OCI-LY7 (cell line): Measurements from ENCODE around the gene MRGPRE. TPM values are rescaled to one million over a fixed set of nuclear protein-coding genes. Genes with fewer than 3 reads are reported as not detected.

Experiments used
- BruUV-seq: library from RNA; stranded (reverse); fragments of 400-500 nt; replicated peaks from 2 replicates; lab custom pipeline; 2021; lab: Mats Ljungman, UMichigan
- CTCF ChIA-PET: fragments of 300-600 bp; sonication (Branson Sonifier 250); formaldehyde crosslinking; loops from one replicate; lab custom pipeline; 2022; ENCODE audit warnings: antibody characterized with exemption; ENCODE audit not compliant: unreplicated experiment; lab: Charles Lee
- POLR2A ChIA-PET: fragments of 300-600 bp; sonication (Branson Sonifier 250); formaldehyde crosslinking; loops from one replicate; lab custom pipeline; 2022; ENCODE audit warnings: antibody characterized with exemption; lab: Charles Lee
- DNase-seq: peaks from one replicate; pipeline ENCODE4 v3.0.0-alpha.2; 2015; ENCODE audit warnings: low spot score
- H2AFZ ChIP-seq: fragments of 200-600 bp; sonication (generic), shearing (Covaris generic); 2 replicates; pipeline ENCODE4 v1.6.1; 2014; ENCODE audit warnings: mild to moderate bottlenecking, antibody characterized with exemption, low read length, moderate library complexity
- H3K27ac ChIP-seq: fragments of 200-600 bp; sonication (generic); 2 replicates; pipeline ENCODE4 v1.5.1; 2014; ENCODE audit warnings: mixed run types, low read depth, mild to moderate bottlenecking, moderate library complexity, low read length, inconsistent platforms; ENCODE audit not compliant: poor library complexity, severe bottlenecking
- H3K36me3 ChIP-seq: fragments of 200-600 bp; sonication (generic); 2 replicates; pipeline ENCODE4 v1.6.1; 2014; ENCODE audit warnings: mild to moderate bottlenecking, antibody characterized with exemption, low read length, moderate library complexity, mixed read lengths; ENCODE audit not compliant: insufficient read depth
- H3K4me1 ChIP-seq: fragments of 200-600 bp; sonication (generic); 2 replicates; pipeline ENCODE4 v1.5.1; 2014; ENCODE audit warnings: mild to moderate bottlenecking, low read length; ENCODE audit not compliant: insufficient read depth, poor library complexity, severe bottlenecking
- H3K4me2 ChIP-seq: fragments of 200-600 bp; sonication (generic); 2 replicates; pipeline ENCODE4 v1.6.1; 2014; ENCODE audit warnings: mild to moderate bottlenecking, low read length
- H3K4me3 ChIP-seq: fragments of 200-600 bp; sonication (generic); 2 replicates; pipeline ENCODE4 v1.5.1; 2014; ENCODE audit warnings: mild to moderate bottlenecking, low read depth, low read length; ENCODE audit not compliant: poor library complexity, severe bottlenecking
- H3K79me2 ChIP-seq: fragments of 200-600 bp; sonication (generic); 2 replicates; pipeline ENCODE4 v1.6.1; 2016; ENCODE audit warnings: low read depth, mild to moderate bottlenecking, low read length, moderate library complexity, mixed read lengths; ENCODE audit not compliant: insufficient read depth
- H3K9me2 ChIP-seq: fragments of 200-600 bp; sonication (generic); 2 replicates; pipeline ENCODE4 v1.6.1; 2016; ENCODE audit warnings: mild to moderate bottlenecking, low read length, mixed read lengths; ENCODE audit not compliant: insufficient read depth
- H3K9me3 ChIP-seq: fragments of 200-600 bp; sonication (generic); 2 replicates; pipeline ENCODE4 v1.6.1; 2014; ENCODE audit warnings: mild to moderate bottlenecking, mixed run types, low read length, mixed read lengths
- H4K20me1 ChIP-seq: fragments of 200-600 bp; sonication (generic); 2 replicates; pipeline ENCODE4 v1.6.1; 2014; ENCODE audit warnings: mild to moderate bottlenecking, antibody characterized with exemption, low read length, moderate library complexity, mixed read lengths; ENCODE audit not compliant: insufficient read depth
- EZH2phosphoT487 ChIP-seq: fragments of 200-600 bp; sonication (generic); IDR thresholded peaks from 2 replicates; pipeline ENCODE4 v1.6.1; 2018; ENCODE audit warnings: low read depth, borderline replicate concordance, mild to moderate bottlenecking, mixed run types, antibody characterized with exemption, low read length, moderate library complexity, mixed read lengths
- intact Hi-C: fragments of 100-400 bp; cut with micrococcal nuclease; formaldehyde crosslinking; loops from one replicate; pipeline ENCODE4 v1.10.0; 2022; ENCODE audit not compliant: unreplicated experiment
- total RNA-seq, 2 experiments: library from RNA; depleted of rRNA in 1 of 2; stranded (reverse); fragments of >200 nt in 1 of 2; shearing (Covaris generic) in 1 of 2; gene quantifications; 2 replicates each; pipeline ENCODE4 v1.2.3, GENCODE V29; 2014 to 2022
- TF ChIP-seq, protein P1 (sequence below): fragments of 200-600 bp; sonication (generic); conservative IDR thresholded peaks from 2 replicates; pipeline ENCODE4 v1.5.1; 2014; ENCODE audit warnings: mild to moderate bottlenecking, antibody characterized with exemption, low read length, moderate library complexity, mixed read lengths

Gene MRGPRE
- total RNA-seq, 2 experiments from 2014 or later = not detected

DNA sequence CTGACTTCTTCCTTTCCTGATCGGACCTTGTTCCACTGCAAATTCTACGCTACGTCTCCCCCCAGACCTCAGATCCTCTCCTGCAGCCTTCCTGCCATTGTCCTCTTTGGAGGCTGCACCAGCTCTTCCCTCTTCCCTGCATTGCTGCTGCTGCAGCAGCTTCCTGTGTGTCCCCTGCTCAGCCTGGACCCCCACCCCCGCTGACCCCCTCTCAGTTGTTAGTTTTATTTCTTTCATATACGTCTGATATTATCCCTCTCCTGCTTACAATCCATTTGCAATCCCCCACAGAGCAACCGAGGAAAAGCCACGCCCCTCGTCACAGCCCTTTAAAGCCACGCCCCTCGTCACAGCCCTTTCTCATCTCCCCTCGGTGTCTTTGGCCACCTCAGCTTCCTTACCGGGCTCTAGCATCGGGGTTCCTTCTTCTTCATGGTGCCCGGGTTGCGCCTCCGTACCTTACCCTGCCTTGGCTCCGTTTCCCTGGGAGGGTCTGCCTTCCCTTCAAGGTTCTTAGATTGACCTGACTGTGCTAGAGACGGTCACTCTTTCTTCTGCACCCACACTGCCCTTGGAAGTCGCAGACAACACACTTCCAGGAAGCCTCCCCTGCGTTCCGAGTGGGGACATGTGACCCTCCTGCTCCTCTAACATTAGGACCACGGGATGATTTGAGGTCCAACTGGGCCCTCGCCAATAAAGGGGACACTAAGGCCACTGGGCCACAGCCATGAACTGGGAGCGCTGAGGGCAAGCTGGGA lies 18.4 kb downstream of the MRGPRE start:
- no peaks in the 10 kb centered on the region for H3K79me2 ChIP-seq
- H3K36me3 ChIP-seq = no peaks in the 10 kb centered on the region
- ChIA-PET CTCF (no interaction called here), POLR2A (no interaction called here)
- H3K9me3 ChIP-seq = no peaks in the 10 kb centered on the region
- H3K4me3 ChIP-seq = no peak overlapping the region
- no peaks in the 10 kb centered on the region for H3K9me2 ChIP-seq
- H3K4me2 ChIP-seq = no peak overlapping the region
- BruUV-seq = no TSS peak
- DNase-seq = no peak
- intact Hi-C loops = no loop called here
- no peak overlapping the region for H2AFZ ChIP-seq
- no peak overlapping the region for H3K27ac ChIP-seq
- no peaks in the 10 kb centered on the region for H4K20me1 ChIP-seq
- TF ChIP-seq, protein P1, sequence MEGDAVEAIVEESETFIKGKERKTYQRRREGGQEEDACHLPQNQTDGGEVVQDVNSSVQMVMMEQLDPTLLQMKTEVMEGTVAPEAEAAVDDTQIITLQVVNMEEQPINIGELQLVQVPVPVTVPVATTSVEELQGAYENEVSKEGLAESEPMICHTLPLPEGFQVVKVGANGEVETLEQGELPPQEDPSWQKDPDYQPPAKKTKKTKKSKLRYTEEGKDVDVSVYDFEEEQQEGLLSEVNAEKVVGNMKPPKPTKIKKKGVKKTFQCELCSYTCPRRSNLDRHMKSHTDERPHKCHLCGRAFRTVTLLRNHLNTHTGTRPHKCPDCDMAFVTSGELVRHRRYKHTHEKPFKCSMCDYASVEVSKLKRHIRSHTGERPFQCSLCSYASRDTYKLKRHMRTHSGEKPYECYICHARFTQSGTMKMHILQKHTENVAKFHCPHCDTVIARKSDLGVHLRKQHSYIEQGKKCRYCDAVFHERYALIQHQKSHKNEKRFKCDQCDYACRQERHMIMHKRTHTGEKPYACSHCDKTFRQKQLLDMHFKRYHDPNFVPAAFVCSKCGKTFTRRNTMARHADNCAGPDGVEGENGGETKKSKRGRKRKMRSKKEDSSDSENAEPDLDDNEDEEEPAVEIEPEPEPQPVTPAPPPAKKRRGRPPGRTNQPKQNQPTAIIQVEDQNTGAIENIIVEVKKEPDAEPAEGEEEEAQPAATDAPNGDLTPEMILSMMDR = no peak
- TF ChIP-seq EZH2phosphoT487 = no peak
- H3K4me1 ChIP-seq = no peaks in the 10 kb centered on the region

DNA sequence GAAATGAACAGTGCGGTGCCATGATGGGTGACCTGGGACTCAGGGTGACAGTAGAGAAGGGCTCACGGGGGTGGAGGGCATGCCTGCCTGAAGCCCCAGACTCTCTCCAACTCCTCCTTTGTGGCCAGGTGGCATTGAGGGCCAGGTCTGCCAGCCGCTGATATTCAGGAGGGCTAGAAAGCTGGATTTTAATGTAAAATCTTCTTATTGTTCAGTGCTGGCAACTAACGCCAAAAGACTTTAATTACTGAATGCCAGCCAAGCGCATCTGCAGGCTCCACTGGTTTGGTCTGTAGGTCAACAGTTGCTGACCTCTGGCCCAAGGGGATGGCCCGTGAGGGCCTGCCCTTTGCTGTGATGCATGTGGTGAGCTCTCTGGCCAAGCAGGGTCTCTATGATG lies 23.9 kb downstream of the MRGPRE start:
- Histone ChIP-seq H2AFZ (no peak overlapping the region), H3K4me1 (no peaks in the 10 kb centered on the region), H3K9me3 (no peaks in the 10 kb centered on the region), H3K27ac (no peak overlapping the region), H3K79me2 (no peaks in the 10 kb centered on the region), H3K4me2 (no peak overlapping the region), H4K20me1 (no peaks in the 10 kb centered on the region), H3K36me3 (no peaks in the 10 kb centered on the region), H3K4me3 (no peak overlapping the region), H3K9me2 (no peaks in the 10 kb centered on the region)
- no peak for DNase-seq
- POLR2A ChIA-PET = no interaction called here
- intact Hi-C loops = no loop called here
- TF ChIP-seq, protein P1 = no peak
- no peak for TF ChIP-seq EZH2phosphoT487
- BruUV-seq = no TSS peak
- CTCF ChIA-PET = no interaction called here

DNA sequence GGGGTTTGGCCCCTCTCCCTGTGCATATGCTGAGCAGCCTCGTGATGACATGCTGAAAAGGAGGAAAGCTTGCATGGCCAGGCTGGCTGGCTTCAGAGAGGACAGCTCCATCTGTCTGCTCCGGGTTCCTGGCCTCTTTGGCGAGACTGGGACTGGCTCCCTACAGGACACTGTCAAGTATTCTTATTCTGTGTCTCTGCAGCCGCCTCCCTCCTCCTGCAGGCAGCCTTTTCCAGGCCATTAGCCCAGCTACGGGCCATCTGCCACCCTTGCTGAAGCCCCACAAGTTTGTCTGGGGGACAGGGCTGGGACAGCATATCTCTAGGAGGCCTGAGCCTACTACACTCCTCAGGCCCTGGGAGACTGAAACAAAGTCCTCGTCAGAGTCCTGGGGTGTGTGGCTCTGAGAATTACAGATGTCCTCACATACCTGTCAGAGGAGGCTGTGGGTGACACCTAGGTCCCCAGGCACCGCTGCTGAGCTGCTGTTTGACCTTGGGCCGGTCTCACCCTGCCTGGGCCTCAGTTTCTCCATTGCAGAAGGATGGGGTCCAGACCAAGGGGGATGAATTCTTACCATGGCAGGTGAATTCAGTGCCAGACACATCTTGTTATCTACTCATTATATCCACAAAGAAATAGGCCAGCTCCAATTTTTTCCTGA lies 24.6 kb downstream of the MRGPRE start:
- H2AFZ ChIP-seq = no peak overlapping the region
- no peaks in the 10 kb centered on the region for H3K9me3 ChIP-seq
- H3K4me1 ChIP-seq = no peaks in the 10 kb centered on the region
- no peak overlapping the region for H3K4me3 ChIP-seq
- CTCF ChIA-PET = no interaction called here
- TF ChIP-seq EZH2phosphoT487 = no peak
- TF ChIP-seq, protein P1 = no peak
- no peaks in the 10 kb centered on the region for H3K79me2 ChIP-seq
- H3K4me2 ChIP-seq = no peak overlapping the region
- DNase-seq = no peak
- no peaks in the 10 kb centered on the region for H4K20me1 ChIP-seq
- H3K27ac ChIP-seq = no peak overlapping the region
- H3K9me2 ChIP-seq = no peaks in the 10 kb centered on the region
- POLR2A ChIA-PET = no interaction called here
- no peaks in the 10 kb centered on the region for H3K36me3 ChIP-seq
- intact Hi-C loops = no loop called here
- no TSS peak for BruUV-seq
